ENCODE measurements around the gene FHOD3.
"Not testable (repeated sequence)": the region's sequence is repeated elsewhere in the genome, so short reads cannot be mapped to it uniquely, and the experiment has no call there.

The FHOD3 gene

GRCh38 chr18:36761186-36761698 is 463.7 kb downstream of the FHOD3 start:
- in situ Hi-C loops (cut with HindIII; ENCODE audit: low sequenced_read_pairs) = no loop called here

GRCh38 chr18:36762074-36762473 is 464.6 kb downstream of the FHOD3 start:
- in situ Hi-C loops (cut with HindIII; ENCODE audit: low sequenced_read_pairs) = no loop called here

GRCh38 chr18:36762965-36763364 is 465.5 kb downstream of the FHOD3 start:
- in situ Hi-C loops (cut with HindIII; ENCODE audit: low sequenced_read_pairs) = not testable (repeated sequence)

GRCh38 chr18:36766836-36767235 is 469.3 kb downstream of the FHOD3 start:
- in situ Hi-C loops (cut with HindIII; ENCODE audit: low sequenced_read_pairs) = no loop called here

- in situ Hi-C loops (cut with HindIII; ENCODE audit: low sequenced_read_pairs) = no loop called here
Observed at GRCh38 chr18:36769172-36769571, 471.7 kb downstream of the FHOD3 start.

- in situ Hi-C loops (cut with HindIII; ENCODE audit: low sequenced_read_pairs) = no loop called here
Observed at GRCh38 chr18:36769611-36770314, 472.2 kb downstream of the FHOD3 start.

- in situ Hi-C loops (cut with HindIII; ENCODE audit: low sequenced_read_pairs) = no loop called here
Observed at GRCh38 chr18:36770315-36770946, 472.9 kb downstream of the FHOD3 start.

GRCh38 chr18:36771245-36771644 is 473.7 kb downstream of the FHOD3 start:
- in situ Hi-C loops (cut with HindIII; ENCODE audit: low sequenced_read_pairs) = no loop called here

GRCh38 chr18:36772241-36772723 is 474.8 kb downstream of the FHOD3 start:
- in situ Hi-C loops (cut with HindIII; ENCODE audit: low sequenced_read_pairs) = no loop called here

GRCh38 chr18:36775396-36775795 is 477.9 kb downstream of the FHOD3 start:
- in situ Hi-C loops (cut with HindIII; ENCODE audit: low sequenced_read_pairs) = no loop called here

- in situ Hi-C loops (cut with HindIII; ENCODE audit: low sequenced_read_pairs) = no loop called here
Observed at GRCh38 chr18:36776650-36777049, 479.1 kb downstream of the FHOD3 start.

- in situ Hi-C loops (cut with HindIII; ENCODE audit: low sequenced_read_pairs) = no loop called here
Observed at GRCh38 chr18:36777566-36777965, 480.1 kb downstream of the FHOD3 start.

GRCh38 chr18:36780748-36781147 is 483.2 kb downstream of the FHOD3 start:
- in situ Hi-C loops (cut with HindIII; ENCODE audit: low sequenced_read_pairs) = no loop called here

GRCh38 chr18:36782710-36783109 is 485.2 kb downstream of the FHOD3 start:
- in situ Hi-C loops (cut with HindIII; ENCODE audit: low sequenced_read_pairs) = no loop called here

- in situ Hi-C loops (cut with HindIII; ENCODE audit: low sequenced_read_pairs) = no loop called here
Observed at GRCh38 chr18:36783792-36784191, 486.3 kb downstream of the FHOD3 start.

GRCh38 chr18:36786686-36787085 is 489.2 kb downstream of the FHOD3 start:
- in situ Hi-C loops (cut with HindIII; ENCODE audit: low sequenced_read_pairs) = no loop called here

GRCh38 chr18:36792634-36793283 is 495.2 kb downstream of the FHOD3 start:
- in situ Hi-C loops (cut with HindIII; ENCODE audit: low sequenced_read_pairs) = no loop called here

GRCh38 chr18:36798738-36799473 is 501.4 kb downstream of the FHOD3 start:
- in situ Hi-C loops (cut with HindIII; ENCODE audit: low sequenced_read_pairs) = no loop called here

- in situ Hi-C loops (cut with HindIII; ENCODE audit: low sequenced_read_pairs) = no loop called here
Observed at GRCh38 chr18:36805105-36805504, 507.6 kb downstream of the FHOD3 start.

GRCh38 chr18:36808681-36809080 is 511.2 kb downstream of the FHOD3 start:
- in situ Hi-C loops (cut with HindIII; ENCODE audit: low sequenced_read_pairs) = no loop called here

All from DLD1 (cell line).